ENCODE results near the gene TTC7B. TPM values are rescaled to one million over a fixed set of nuclear protein-coding genes. Genes with fewer than 3 reads are reported as not detected.

Gene TTC7B
- total and polyA plus RNA-seq, 2 of the 8 experiments (the other 6 are each of a cell fraction or from before 2014, with no cell fraction given) = 23.7 to 34.0 TPM

DNA sequence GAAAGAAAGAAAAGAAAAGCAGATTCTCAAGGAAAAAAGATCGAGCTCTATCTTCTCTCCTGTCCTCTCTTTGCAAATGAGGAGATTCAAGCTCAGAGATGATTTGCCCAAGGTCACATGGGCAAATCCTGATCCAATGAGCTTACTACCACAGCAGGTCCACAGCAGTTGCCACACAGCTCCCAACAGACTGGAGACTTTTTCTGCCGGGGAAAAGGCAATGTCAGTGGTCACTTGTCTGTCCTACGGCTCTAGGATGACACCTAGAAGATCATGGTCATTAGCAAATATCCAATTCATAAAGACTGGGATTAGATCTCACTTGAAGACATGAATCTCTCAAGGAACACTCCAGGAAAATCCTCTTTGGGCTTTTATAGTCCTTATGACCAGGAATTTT is 58.8 kb downstream of the TTC7B start:
- 96% methylated on average over 3 of the region's 3 CpGs; no CpG with 5 or more reads in 1 of the 2 experiments for WGBS, 2 experiments (ENCODE audit: extremely low coverage in 1 of 2, insufficient coverage in 1 of 2, insufficient read length in 1 of 2, insufficient replicate concordance in 2 of 2, low coverage in 1 of 2, low lambda C conversion rate in 2 of 2, missing lambda C conversion rate in 1 of 2)
- FAIRE-seq (no peak), DNase-seq (ENCODE audit: low read depth in 1 of 2, low spot score in 2 of 2) (no peak)
- Histone ChIP-seq H4K8ac (ENCODE audit: extremely low read depth, insufficient read depth, low read length) (no peak overlapping the region), H3K27me3 (replicated peaks in 1 of 4; ENCODE audit: control insufficient read depth in 3 of 4, extremely low read depth in 1 of 4, insufficient read depth in 3 of 4, low read length in 3 of 4) (peaks cover 0 to 4% (median 1%) of the 10 kb centered on the region in 4 experiments; a peak in 3 of 7 replicates), H3K9me3 (ENCODE audit: insufficient read depth in 2 of 2, low read depth in 1 of 2, low read length in 1 of 2) (no peaks in the 10 kb centered on the region), H3K4me2 (ENCODE audit: insufficient read depth in 1 of 2, low read depth in 2 of 2, low read length in 2 of 2) (peak overlapping the region; percentile 1 to 78), H3K4ac (replicated peaks; ENCODE audit: insufficient read length, low read depth, low read length) (no peak overlapping the region), H3K23me2 (ENCODE audit: low read depth, low read length) (no peaks in the 10 kb centered on the region), H2AFZ (ENCODE audit: low read length) (no peak overlapping the region), H2BK15ac (ENCODE audit: low read length) (no peak overlapping the region), H2AK5ac (ENCODE audit: low read depth, low read length) (no peak overlapping the region), H2BK5ac (ENCODE audit: low read depth, low read length) (no peak overlapping the region), H3K18ac (ENCODE audit: extremely low read depth, low read length) (no peak overlapping the region), H2BK12ac (ENCODE audit: low read depth, low read length) (no peak overlapping the region), H3K4me3 (ENCODE audit: extremely low read depth in 1 of 4, insufficient read depth in 2 of 4, low read depth in 3 of 4, low read length in 4 of 4) (no peak overlapping the region), H4K91ac (replicated peaks; ENCODE audit: insufficient read length, low read length) (no peak overlapping the region), H3K56ac (replicated peaks; ENCODE audit: insufficient read length, low read depth, low read length) (no peak overlapping the region), H3K36me3 (ENCODE audit: control insufficient read depth in 2 of 4, insufficient read depth in 4 of 4, low read length in 3 of 4) (no peaks in the 10 kb centered on the region), H3K14ac (ENCODE audit: insufficient read length) (no peak overlapping the region), H3K27ac (ENCODE audit: low read depth, low read length) (no peak overlapping the region), H2BK120ac (replicated peaks; ENCODE audit: low read depth, low read length) (no peak overlapping the region), H3K4me1 (replicated peaks in 1 of 4; ENCODE audit: control insufficient read depth in 3 of 4, insufficient read depth in 4 of 4, low read length in 3 of 4) (peaks cover 0 to 11% (median 4%) of the 10 kb centered on the region in 4 experiments; a peak in 6 of 7 replicates), H2BK20ac (ENCODE audit: low read length) (no peak overlapping the region), H3K79me2 (ENCODE audit: control insufficient read depth in 1 of 2, insufficient read depth in 2 of 2, low read length in 2 of 2) (no peaks in the 10 kb centered on the region), H3K23ac (ENCODE audit: insufficient read length) (no peak overlapping the region), H3K9ac (replicated peaks in 1 of 4; ENCODE audit: extremely low read depth in 1 of 4, low read depth in 3 of 4, low read length in 3 of 4) (no peak overlapping the region), H4K20me1 (replicated peaks in 1 of 2; ENCODE audit: control insufficient read depth in 1 of 2, insufficient read depth in 2 of 2, low read length in 2 of 2) (peaks cover 0 to 2% of the 10 kb centered on the region in 2 experiments), H4K5ac (ENCODE audit: insufficient read length, low read depth, low read length) (no peak overlapping the region), H3K79me1 (ENCODE audit: low read depth, low read length) (no peaks in the 10 kb centered on the region)
- ChIA-PET CTCF (ENCODE audit: partially characterized antibody) (interaction anchor here (0.8 to 7.0 kb wide), 44 partner anchors 9 to 481 kb away, joined by 3 to 59 read pairs (median 4); partner anchors contain the start of gene TTC7B), POLR2A (ENCODE audit: partially characterized antibody) (interaction anchor here (0.7 to 2.6 kb wide), 5 partner anchors 15 to 456 kb away, joined by 3 to 7 read pairs (median 3); no protein-coding TSS in a partner anchor)
- TF ChIP-seq POU5F1 (IDR thresholded peaks at IDR 0.05; ENCODE audit: low read depth, low read length) = no peak
- TF ChIP-seq CBX8 (IDR thresholded peaks at IDR 0.05; ENCODE audit: borderline replicate concordance, low read depth, low read length) = no peak
- no peak for TF ChIP-seq YY1 (IDR thresholded peaks at IDR 0.05; ENCODE audit: low read depth, low read length)
- TF ChIP-seq CHD1 (IDR thresholded peaks at IDR 0.05; ENCODE audit: low read depth, low read length) = no peak
- no peak for TF ChIP-seq TEAD4 (IDR thresholded peaks at IDR 0.05; ENCODE audit: low read depth, low read length)
- TF ChIP-seq RAD21 (IDR thresholded peaks at IDR 0.05 in 1 of 2, conservative IDR thresholded peaks at IDR 0.05 in 1 of 2; ENCODE audit: low read depth in 2 of 2, low read length in 2 of 2) = no peak
- no peak for TF ChIP-seq SIRT6 (IDR thresholded peaks at IDR 0.05; ENCODE audit: low read length)
